DMS153 treated with DMSO at 0.1 percent for 48 hours (cell line): ENCODE measurements around the gene PREB.
A peak's percentile ranks its signal among the peaks of the same experiment; 100 is the strongest.

Experiments
- DNase-seq: peaks from one replicate; lab custom pipeline; 2025; ENCODE audit not compliant: unreplicated experiment; lab: John Stamatoyannopoulos, UW

PREB gene

DNA sequence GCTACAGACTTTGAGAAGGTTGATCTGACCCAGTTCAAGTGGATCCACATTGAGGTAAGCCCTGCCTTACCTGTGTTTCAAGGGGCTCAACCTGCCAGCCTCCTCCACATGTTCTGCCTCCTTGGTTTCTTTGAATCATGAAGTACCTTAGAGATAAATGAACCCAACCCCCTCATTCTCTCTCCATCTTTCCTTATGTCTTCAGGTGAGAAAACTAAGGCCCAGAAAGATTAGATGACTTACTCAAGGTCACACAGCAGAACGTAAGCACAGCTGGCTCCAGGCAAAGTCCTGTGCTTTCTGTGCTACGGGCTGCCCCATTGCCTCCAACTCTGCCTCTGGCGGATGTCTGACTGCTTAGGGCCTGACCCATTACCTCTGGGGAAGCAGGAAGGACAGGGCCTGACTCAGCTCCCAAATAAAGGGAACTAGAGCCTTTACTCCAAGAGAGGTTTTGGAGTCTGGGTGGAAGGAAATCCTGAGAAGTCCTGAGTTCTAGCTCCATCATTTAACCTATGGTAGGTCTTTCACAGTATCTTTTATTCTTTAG is 37.6 kb downstream of the PREB start:
- no peak for DNase-seq

DNA sequence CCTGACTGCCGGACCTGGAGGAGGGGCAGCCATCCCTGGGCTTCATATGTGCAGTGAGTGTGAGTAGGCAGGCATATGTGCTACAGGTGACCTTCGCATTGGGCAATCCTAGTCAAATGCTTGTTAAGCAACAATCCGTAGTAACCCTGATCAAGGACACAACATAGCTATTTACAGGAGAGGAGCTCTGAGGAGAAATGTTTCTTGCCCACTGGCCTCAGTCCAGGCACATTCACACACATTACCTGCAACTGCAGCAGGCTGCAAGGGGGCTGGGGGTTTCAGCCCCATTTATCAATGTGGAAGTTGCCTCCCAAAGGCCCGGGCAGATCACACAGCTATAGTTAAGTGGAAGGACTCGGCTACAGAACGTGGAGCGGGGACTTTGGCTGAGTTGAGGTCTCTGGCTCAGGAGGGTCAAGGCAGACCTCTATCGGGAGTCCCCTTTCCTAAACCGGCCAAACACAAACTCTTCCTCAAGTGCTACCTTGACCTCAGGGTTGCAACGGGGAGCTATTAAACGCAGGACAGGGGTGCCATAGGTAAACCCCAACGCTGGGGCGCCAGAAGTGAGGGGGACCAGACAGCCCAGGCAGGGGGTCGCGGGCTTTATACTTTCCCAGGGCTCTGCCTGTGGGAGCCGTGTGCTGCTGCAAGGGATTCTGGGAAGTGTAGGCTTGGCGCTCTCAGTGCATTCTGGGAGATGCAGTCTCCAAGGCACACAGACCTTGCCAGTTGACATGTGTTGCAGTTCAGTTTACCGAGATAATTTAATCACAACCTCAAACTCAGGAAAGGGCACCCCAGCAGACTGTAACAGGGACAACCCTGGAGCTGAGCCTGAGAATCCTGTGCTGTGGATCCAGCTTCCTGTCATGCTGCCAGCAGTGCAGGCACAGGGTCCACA is 38.4 kb downstream of the PREB start:
- peak; percentile 12 for DNase-seq

DNA sequence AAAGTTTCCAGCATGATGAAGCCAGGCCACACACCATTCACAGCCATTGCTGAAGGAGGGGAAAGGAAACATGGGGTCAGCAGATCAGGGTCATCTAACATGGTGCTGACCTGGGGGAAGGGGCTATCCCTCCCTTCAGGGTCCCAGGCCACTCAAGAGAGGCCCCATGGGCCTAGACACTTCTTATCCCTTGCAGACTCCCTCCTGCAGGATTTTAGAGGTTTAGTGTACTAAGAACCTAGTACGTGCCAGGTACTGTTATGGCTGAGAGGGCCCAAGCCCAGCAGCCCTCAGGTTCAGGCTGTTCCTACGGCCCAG is 39.0 kb downstream of the PREB start:
- no peak for DNase-seq

DNA sequence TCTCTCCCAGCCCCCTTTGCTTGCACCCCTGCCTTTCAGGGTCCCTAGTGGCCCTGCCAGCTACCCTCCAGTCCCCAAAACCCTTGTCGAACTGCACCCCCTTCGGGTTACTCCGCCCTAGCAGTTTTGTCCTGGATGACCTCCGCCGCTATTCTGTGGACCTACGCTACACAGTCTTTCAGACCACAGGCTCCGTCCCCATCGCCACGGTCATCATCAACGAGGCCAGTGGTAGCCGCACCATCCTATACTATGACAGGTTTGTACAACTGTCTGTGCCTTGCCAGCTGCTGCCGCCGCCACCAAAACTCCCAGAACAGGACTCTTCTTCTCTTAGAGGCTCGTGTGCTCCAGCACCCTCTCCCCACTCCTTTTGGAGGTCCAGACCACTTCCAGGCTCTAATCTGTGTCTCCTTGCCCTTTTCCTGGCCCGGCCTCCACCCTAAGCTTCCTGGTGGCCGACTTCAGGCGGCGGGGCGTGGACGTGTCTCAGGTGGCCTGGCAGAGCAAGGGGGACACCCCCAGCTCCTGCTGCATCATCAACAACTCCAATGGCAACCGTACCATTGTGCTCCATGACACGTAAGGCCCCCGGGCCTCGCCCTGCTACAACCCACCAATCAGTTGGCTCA is 40.0 kb downstream of the PREB start:
- DNase-seq, result no peak

DNA sequence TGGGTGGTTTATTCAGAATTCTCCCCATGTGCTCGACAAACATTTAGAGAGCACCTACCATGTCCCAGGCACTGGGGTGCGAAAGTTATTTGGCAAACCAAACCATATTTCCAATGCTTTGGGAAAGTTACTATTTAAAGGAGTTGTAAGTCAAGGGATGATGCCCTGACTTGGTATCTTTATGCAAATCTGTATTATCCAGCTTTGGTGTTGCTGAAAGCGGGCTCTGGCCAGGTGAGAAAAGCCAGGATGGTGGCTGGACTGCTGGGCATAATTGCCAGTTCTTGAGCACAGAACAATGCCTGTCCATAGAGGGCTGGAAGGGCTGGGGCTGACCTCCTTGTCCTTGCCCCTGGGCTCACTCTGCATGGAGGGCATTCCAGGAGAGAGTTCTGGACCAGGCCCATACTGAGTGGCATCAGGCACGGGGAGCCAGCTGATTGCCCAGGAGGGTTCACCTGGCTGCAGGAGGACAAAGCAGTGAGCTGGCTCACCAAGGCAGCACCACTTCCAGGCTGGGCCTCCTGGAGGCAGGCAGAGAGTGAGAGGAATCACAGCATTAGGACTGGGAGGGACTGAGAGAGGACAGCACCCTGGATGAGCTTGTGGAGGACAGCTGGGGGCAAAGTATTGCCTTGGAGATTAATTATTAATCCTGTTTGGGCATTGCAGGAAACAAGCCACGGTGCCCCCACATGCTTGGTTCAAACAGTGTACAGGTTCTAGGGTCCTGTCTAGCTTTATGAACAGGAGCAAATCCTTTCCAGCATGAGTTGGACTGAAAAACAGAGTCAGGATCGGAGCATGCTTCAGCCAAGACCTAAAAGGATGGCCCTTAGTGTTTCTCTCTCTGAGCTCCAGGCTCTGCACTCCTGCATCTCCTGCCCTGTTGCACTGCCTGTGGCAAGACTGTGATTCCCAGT is 40.7 kb downstream of the PREB start:
- no peak for DNase-seq

DNA sequence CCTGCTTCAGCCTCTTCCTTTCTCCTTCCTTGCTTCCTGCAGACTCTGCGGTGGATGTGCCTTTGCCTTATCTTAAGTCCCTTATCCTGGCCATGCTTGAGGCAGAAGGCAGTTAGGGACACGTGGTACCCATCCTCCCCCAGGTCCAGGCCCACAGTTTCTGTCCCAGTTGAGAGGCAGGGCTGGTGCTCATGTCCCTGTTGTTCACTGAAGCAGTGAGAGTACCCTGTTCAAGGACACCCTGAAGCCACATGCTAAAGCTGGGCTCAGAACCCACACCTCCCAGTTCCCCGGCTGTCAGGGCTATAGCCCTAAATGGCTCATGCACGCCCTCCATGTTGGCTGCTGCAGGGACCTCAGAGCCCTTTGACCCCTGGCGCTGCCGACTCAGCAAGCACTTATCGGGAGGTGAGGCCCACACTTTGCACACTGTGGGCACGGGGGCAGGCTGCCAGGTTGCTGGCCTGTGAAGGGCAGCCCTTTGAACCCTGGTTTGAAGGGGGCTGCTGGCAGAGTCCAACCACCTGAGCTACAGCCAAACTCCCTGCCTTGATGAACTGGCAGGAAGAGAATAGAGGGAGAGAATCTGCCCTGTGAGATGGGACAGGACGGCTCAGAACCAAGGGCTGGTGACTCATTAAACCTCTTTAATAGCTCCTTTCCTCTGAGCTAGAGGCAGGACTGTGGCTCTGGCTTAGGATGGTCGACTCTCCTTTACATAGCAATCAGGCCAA is 41.6 kb downstream of the PREB start:
- DNase-seq, result no peak

DNA sequence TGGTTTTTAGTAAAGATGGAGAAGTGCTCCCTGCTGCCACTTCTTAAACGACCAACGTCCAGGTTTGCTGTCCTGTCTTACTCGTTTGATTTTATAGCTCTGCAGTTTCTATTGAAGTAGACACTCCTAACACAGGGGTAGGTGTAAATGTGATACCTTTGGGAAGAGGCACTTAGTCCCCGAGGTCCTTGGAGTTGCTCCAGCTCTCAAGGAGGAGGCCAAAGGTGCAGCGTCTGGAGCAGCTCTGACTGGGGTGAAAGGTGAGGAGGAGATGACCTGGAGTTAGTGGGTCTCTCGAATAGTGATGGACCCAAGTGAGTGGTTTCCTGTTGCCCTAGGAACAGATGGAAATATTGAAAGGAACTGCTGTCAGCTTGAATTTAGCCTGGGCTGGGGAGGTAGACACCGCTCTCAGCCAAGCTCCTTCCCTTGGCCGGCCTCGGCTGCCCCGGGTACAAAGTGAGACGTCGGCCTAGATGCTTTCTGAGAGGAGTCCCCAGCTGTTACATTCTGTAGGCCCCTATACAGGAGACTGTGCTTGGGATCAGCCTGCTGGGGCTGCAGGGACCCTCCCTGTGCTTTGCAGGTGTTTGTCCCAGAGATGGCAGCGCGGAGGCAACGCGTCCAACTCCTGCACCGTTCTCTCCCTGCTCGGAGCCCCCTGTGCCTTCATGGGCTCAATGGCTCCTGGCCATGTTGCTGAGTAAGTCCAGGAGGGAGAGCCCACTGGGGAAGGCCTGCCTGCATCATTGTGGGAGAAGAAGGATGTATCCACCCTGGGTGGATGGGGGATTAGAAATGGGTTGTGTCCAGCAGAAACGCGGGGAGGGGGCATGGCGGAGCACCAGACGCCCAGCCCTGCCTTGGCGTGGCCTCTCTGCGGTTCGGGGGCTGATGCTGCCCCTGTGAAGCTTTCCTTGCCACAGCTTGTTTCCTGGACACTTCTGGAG is 42.4 kb downstream of the PREB start:
- DNase-seq, result no peak

DNA sequence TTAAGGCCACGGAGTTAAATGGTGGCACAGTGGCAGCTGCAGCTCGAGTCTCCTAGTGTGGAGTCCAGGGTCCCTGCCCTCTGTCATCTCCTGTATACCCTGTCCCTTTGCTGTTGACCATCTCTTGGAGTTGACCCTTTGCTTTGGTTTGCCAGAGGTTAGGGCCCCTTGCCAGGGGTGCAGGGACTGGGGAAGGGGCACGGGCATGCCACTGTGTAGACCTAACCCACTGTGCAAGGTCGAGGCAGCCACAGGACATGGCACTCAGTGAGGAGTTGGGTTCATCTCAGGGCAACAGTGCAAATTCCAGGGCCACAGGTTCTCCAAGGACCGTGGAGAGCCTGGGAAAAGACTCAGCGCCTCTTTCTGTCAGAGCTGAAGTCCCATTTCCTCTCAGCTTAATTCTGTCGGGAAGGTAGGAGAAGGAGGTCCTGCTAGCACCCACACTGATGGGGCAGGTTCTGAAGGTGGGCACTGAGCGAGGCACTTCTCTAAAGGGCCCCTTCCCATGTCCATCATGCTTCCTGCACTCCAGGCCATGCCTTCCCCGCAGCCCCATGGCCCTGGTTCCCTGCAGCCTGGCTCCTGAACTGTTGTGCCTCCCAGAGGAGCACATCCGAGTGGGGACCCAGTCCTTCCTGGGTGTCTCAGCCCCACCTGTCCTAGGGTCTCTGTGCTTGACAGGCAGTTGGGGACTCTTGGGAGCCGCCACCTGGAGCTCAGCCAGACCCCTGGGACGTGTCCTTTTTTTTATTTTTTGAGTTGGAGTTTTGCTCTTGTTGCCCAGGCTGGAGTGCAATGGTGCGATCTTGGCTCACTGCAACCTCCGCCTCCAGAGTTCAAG is 45.1 kb downstream of the PREB start:
- DNase-seq, result no peak

DNA sequence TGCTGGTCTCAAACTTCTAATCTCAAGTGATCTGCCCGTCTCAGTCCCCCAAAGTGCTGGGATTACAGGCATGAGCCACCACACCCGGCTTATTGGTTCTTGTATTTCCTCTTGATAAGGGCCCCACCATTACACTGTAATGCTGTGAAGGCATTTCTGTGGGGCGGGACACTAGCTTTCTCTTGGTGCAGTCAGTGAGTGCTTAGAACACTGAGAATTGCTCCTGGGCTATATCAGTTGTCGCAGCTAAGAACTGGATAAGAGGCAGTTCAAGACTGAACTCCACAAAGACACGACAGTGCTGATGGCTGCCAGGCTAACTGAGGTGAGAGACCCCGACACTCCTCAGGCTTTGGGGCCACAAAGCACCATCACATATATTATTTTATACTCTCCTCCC is 45.8 kb downstream of the PREB start:
- no peak for DNase-seq

DNA sequence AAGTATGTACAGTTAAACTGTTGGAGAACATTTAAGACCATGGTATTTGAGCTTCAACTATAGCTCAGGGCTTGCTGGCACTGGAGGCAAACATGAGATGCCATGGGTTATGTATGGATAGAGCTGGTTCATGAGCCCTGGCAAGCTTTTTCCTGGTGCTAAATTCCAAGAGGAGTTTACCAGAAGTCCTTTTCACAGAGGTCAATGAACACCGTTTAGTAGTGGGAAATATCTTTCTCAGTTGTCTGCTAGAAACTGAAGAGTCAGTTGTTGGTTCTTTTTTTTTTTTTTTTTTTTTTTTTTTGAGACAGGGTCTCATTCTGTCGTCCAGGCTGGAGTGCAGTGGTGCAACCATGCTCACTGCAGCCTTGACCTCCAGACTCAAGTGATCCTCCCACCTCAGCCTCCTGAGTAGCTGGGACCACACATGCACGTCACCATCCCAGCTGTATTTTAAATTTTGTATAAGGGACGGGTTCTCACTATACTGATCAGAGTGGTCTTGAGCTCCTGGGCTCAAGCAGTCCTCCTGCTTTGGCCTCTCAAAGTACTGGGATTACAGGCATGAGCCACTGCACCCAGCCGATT is 46.5 kb downstream of the PREB start:
- no peak for DNase-seq

DNA sequence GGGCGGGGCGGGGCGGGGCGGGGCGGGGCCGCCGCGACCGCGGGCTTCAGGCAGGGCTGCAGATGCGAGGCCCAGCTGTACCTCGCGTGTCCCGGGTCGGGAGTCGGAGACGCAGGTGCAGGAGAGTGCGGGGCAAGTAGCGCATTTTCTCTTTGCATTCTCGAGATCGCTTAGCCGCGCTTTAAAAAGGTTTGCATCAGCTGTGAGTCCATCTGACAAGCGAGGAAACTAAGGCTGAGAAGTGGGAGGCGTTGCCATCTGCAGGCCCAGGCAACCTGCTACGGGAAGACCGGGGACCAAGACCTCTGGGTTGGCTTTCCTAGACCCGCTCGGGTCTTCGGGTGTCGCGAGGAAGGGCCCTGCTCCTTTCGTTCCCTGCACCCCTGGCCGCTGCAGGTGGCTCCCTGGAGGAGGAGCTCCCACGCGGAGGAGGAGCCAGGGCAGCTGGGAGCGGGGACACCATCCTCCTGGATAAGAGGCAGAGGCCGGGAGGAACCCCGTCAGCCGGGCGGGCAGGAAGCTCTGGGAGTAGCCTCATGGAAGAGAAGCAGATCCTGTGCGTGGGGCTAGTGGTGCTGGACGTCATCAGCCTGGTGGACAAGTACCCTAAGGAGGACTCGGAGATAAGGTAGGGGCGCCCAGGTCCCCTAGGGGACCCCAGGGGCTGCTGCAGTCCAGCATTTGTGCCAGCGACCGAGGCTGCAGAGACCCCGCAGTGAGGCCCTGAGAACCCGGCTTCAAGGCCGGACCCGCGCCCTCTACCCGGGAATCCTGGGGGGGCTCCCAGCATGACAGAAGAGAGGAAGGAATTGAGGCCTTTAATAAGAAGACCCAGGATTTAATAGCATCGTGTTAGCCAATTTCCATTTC is 47.5 kb downstream of the PREB start, which contains the start of gene KHK:
KHK (plus strand) TSS at position 49 of the 870 bp plus-strand sequence; CDS start at position 537, 488 bp downstream.
- DNase-seq, result peak; percentile 64

DNA sequence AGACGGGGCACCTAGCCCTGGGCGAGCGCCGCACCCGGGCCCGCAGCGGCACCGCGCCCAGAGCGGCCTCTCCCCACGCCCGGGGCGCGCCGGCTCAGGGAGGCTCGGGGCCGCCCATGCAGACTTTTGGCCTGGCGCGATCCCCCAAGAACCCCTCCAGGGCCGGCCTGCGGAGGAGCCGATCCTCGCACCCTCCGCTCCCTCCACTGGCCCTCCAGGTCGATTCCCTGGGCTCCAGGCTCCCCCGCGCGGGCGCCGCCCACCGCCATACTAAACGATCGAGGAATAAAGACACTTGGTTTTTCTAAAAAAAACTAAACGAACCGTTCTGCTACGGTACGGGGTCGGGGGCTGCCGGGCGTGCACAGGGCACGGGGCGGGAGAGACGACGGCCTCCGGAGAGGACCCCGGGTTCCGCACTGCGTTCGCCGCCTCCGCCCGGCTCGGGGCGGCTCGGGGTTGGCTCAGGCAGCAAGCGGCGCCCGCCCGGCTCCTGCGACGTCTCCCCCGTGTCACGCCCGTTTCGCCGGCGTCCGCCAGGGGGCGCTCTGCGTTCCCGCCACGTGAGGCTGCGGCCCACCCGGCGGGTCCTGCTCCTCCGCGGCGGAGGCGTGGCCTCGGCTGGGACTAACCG is 48.2 kb downstream of the PREB start:
- DNase-seq, result peak; percentile 88

DNA sequence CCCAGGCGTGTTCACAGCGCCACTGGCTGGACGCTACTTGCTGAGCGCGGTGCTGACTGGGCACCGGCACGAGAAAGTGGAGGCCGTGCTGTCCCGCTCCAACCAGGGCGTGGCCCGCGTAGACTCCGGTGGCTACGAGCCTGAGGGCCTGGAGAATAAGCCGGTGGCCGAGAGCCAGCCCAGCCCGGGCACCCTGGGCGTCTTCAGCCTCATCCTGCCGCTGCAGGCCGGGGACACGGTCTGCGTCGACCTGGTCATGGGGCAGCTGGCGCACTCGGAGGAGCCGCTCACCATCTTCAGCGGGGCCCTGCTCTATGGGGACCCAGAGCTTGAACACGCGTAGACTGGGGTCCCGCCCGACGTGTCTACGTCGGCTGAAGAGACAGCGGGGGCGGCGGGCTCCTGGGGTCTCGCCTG is 48.8 kb downstream of the PREB start:
- DNase-seq, result peak; percentile 8

DNA sequence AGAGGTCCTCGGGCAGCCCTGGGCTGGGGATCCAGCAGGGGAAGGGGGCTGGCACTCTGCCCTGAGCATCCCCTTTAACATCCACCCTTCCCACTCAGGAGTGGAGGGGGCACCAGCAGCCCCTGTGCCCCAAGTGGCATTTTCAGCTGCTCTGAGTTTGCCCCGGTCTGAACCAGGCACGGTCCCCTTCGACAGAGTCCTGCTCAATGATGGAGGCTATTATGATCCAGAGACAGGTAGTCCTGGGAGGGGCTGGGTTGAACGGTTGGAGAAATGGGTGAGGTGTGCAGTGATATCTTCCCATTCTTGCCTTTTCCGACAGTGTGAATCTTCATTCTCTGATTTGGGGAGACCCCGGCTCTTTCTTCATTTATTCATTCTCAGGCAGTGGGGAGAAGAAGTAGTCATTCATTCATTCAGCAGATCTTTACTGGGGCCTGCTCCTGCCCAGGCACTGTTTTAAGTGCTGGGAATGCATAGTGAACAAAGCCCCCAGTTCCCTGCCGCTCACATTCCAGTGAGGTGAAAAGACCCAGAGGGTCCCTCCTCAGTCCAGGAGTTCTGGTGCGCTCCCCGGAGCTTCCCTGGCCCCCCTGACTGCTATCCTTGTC is 49.3 kb downstream of the PREB start:
- DNase-seq, result no peak

DNA sequence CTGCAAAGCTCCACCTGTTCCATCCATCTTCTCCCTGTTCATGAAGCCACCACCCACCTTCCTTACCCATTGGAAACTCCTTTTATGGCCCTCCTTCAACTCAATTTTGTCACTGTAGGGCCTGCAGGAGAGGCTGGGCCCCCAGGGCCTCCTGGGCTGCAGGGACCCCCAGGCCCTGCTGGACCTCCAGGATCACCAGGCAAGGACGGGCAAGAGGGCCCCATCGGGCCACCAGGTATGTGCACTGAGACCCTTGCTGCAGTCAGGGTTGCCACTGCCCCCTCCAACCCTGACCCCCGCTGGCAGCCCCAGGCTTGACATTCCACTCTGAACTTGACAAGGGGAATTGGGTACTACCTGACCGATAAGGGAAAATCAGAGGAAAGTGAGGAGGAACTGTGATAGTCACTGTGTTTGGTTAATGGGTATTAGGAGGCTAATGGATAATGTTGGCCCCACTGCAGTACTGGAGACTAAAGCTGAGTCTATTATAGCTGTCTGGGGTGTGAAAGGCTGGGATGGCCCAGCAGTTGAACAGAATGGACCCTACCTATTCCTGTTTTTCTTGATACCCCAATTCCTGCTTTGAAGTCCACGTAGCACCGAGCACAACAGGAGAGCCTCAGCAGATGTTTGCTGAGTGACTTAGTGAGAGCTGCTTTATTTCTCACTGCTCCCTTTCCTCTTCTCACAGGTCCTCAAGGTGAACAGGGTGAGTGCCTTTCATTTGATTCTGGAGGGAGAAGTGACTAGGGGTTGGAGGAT is 50.0 kb downstream of the PREB start:
- no peak for DNase-seq
